GM04504 (cell line): ENCODE data around the gene ARHGEF1.

Experiments used
- DNase-seq: peaks from one replicate; pipeline ENCODE4 v3.0.0-alpha.2; 2012; ENCODE audit warnings: low read depth

ARHGEF1 gene, protein sequence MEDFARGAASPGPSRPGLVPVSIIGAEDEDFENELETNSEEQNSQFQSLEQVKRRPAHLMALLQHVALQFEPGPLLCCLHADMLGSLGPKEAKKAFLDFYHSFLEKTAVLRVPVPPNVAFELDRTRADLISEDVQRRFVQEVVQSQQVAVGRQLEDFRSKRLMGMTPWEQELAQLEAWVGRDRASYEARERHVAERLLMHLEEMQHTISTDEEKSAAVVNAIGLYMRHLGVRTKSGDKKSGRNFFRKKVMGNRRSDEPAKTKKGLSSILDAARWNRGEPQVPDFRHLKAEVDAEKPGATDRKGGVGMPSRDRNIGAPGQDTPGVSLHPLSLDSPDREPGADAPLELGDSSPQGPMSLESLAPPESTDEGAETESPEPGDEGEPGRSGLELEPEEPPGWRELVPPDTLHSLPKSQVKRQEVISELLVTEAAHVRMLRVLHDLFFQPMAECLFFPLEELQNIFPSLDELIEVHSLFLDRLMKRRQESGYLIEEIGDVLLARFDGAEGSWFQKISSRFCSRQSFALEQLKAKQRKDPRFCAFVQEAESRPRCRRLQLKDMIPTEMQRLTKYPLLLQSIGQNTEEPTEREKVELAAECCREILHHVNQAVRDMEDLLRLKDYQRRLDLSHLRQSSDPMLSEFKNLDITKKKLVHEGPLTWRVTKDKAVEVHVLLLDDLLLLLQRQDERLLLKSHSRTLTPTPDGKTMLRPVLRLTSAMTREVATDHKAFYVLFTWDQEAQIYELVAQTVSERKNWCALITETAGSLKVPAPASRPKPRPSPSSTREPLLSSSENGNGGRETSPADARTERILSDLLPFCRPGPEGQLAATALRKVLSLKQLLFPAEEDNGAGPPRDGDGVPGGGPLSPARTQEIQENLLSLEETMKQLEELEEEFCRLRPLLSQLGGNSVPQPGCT

DNA sequence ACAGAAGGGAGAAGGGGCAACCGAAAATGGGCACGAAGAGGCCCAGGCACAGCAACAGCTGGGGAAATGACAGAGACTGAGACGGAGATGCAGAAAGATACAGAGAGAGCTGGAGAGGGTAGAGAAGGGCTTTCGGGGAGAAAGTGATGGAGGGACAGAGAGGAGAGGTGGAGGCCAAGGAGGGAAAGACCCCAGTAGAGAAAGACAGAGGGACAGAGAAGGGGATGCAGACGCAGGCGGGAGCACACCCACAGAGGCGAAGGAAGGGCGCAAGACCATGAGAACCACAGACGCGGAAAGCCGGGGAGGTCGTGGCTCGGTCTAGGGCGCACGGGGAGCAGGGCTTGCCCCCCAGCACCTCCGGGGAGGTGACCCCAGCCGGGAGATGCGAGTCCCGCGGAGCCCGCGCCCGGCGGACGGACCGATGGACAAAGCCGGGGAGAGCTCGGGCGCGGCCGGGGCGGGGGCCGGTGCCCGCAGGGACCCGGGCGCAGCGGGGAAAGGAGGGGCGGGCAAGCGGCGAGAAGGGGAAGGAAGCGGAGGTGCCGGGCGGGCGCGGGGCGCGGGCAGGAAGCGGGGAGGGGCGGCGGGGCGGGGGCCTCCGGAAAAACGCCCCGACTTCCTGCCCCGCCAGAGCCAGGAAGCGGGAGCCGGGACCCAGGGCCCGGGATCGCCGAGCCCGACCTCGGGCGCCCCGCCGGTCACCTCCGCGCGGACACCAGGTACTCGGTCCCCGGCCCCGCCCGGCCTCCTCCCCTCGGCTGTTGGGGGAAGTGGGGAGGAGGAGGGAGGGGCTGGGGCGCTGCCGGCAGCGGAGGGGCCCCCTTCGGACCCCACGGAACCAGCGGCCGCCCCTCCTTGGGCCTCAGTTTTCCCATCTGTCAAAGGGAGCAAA, at the start of gene ARHGEF1:
TSS of gene ARHGEF1 (plus strand) at position 617 of the 895 bp plus-strand sequence. CDS start 4,899 bp downstream, outside the sequence.
- no peak for DNase-seq

DNA sequence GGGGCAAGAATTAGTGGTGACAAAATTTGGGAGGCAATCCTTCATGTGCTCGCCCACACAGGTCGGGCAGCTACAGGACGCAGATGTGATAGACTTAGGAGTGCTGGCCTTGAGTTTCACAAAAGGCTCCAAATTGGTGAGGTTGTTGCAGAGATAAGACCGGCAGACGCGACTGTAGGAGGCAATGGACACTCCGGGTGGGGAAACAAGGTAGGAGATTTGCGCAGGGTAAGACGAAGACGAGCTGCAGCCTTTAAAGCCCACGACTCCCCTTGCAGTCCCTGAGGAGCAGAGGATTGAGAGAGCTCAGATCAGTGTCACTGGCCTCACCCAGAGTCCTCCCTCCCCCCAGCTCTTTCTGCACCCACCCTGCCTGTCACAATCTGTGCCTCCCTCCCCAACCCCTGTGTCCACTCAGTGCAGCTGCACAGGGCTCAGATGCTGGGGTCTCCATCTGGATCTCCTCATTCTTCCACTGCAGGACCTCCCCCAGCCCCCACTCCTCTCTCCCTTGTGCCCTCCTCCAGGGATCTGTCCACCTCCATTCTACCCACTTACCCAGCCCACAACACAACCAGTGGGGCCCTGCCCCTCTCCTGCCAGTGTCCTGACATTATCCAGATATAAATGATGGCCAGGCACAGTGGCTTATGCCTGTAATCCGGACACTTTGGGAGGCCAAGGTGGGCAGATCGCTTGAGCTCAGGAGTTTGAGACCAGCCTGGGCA, 44.8 kb upstream of the ARHGEF1 start:
- DNase-seq, result no peak

DNA sequence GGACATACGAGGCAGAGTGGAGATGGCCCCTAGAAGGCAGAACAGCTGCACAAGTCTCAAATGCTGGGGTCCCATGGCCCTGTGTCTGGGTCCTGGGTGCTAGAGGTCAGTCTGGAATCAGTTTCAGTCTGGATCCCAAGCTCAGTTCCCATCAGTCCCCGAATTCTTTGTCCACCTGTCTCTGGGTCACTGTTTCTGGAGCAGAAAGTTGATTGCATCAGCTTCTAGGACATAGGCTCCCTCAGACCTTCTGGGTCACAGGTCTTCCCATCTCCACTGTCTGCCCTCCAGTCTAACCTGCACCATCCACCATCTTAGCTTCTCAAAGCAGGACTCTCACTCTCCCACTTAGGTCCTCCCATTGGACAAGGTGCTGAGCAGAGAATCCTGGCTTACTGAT, 43.8 kb upstream of the ARHGEF1 start:
- no peak for DNase-seq

GRCh38 chr19:41843371-41843770, 39.6 kb upstream of the ARHGEF1 start:
- DNase-seq, result no peak

- no peak for DNase-seq
Measured at GRCh38 chr19:41844601-41845000, 38.4 kb upstream of the ARHGEF1 start, which contains the start of gene LYPD4. TSS of gene LYPD4 (minus strand) at chr19:41844683. CDS start at chr19:41839285, 5,398 bp downstream.

GRCh38 chr19:41845001-41845050, 38.2 kb upstream of the ARHGEF1 start, which contains the start of gene DMRTC2:
TSS of gene DMRTC2 (plus strand) at chr19:41845042. CDS start at chr19:41847429, 2,387 bp downstream.
- no peak for DNase-seq

- DNase-seq, result no peak
Measured at GRCh38 chr19:41845051-41845590, 37.9 kb upstream of the ARHGEF1 start.

DNA sequence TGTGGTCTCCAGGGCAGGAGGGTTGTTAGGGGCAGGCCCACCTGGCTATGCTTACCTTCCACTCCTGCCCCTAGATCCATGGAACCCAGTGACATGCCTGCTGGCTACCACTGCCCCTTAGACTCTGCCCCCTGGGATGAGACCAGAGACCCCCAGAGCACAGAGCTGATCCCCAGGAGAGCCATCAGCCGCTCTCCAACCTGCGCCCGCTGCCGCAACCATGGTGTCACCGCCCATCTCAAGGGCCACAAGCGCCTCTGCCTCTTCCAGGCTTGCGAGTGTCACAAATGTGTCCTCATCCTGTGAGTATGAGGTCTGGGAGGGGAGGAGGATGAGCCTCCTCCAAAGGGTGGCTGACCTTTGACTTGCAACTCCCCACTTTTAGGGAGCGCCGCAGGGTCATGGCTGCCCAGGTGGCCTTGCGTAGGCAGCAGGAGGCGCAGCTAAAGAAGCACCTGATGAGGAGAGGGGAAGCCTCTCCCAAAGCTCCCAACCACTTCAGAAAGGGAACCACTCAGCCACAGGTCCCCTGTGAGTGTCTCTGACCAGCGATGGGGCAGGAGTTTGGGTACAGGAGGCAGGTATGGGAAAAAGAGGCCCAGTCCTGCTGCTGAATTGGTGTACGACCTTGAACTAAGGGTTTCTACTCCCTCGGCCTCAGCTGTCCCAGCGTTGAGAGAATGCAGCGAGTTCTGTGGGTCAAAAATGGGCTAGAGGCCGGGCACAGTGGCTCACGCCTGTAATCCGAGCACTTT, 35.5 kb upstream of the ARHGEF1 start:
- DNase-seq, result no peak

DNA sequence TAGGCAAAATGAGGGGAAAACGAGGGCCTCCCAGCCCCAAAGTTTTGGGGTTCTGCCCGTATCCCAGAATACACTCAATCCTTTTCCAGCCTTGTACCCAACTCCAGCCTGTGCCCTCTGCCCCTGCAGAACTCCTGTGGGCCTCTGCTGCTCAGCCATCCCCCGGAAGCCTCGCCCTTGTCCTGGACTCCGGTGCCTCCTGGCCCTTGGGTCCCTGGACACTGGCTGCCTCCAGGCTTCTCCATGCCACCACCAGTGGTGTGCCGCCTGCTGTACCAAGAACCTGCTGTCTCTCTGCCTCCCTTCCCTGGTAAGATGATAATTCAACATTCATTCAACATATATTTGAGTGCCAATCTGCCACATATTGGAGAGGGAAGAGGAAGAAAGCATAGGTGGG, 34.3 kb upstream of the ARHGEF1 start:
- no peak for DNase-seq

GRCh38 chr19:41849067-41849466, 33.9 kb upstream of the ARHGEF1 start:
- no peak for DNase-seq

DNA sequence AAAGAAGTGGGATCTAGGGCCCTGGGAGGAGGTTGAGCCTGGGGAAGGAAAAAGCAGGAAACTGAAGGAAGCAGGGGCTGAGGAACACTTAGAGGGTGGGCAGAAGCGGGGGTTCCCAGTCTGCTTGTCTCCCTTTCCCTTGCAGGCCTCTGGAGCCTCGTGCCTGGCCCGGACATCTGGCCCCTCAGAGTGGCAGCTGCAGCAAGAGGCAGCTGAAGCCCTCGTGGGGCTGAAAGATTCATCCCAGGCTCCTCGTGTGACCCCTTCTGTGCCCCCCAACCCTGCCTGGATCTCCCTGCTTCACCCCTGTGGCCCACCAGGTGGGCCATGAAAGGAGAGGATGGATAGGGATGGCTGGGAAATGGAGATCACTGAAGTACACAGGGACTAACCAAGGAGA, 32.6 kb upstream of the ARHGEF1 start:
- no peak for DNase-seq

- DNase-seq, result no peak
Measured at GRCh38 chr19:41851456-41851855, 31.5 kb upstream of the ARHGEF1 start.

GRCh38 chr19:41853344-41853743, 29.6 kb upstream of the ARHGEF1 start:
- no peak for DNase-seq

GRCh38 chr19:41853768-41854167, 29.2 kb upstream of the ARHGEF1 start:
- no peak for DNase-seq

DNA sequence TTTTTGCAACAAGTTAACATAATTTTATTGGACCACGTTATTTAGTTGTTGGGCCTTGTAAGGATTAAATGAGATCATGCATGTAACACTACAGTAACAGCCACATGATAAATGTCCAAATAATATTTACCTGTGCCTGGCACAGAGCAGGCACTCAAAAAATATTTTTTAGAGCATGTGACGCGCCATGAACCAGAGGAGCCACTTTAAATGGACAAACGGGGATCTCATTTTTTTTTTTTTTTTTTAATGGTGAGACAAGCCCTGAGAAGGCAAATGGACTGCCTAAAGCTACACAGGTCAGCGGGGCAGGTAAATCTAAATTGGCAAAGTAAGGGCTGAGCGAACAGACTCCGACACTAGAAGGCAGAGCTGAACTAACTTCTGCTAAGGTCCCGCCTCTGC, 23.8 kb upstream of the ARHGEF1 start:
- DNase-seq, result no peak

DNA sequence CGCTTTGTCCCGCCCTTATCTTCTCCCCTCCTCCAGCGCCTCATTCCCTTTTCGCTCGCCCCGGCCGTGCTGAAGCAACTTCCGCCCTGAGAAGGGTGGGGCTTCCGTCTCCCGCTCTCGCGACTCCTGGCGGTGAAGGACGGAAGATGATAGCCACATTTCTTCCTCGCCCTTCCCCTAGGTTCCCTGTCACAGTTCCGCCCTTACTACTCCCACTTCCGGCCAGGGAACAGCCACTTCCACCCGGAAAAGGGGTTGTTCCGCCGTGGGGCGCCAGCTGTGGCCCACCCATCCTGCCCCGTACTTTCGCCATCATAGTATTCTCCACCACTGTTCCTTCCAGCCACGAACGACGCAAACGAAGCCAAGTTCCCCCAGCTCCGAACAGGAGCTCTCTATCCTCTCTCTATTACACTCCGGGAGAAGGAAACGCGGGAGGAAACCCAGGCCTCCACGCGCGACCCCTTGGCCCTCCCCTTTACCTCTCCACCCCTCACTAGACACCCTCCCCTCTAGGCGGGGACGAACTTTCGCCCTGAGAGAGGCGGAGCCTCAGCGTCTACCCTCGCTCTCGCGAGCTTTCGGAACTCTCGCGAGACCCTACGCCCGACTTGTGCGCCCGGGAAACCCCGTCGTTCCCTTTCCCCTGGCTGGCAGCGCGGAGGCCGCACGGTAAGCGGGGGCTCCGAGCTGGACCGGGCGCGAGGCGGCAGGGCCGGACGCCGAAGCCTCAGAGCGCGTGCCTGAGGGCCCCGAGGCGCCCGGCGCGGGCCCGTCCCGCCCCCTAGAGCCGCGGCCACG, 23.2 kb upstream of the ARHGEF1 start, which contains the start of gene RPS19:
TSS of gene RPS19 (plus strand) at position 638 of the 801 bp plus-strand sequence. CDS start 520 bp downstream, outside the sequence.
- peak; percentile 97 for DNase-seq

GRCh38 chr19:41860419-41861115, 22.4 kb upstream of the ARHGEF1 start:
- no peak for DNase-seq

- no peak for DNase-seq
Measured at GRCh38 chr19:41861116-41861768, 21.7 kb upstream of the ARHGEF1 start.

DNA sequence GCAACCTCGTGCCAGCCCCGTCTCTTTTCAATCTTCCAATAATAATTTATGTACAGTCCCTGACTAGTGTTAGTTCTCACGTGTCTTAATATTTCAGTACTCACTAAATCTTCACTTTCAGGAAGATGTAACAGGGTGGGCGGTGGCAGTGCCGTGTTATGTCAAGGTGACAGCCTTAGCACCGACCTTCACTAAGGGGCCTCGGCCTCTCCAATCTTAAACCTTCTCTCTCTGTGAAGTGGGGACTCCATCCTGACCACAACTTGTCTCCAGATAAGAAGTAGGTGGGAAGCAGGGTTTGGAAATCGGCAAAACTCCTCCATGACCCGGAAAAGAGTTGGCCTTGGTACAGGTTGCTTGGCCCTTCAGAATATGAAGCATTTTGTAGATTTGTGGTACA, 21.1 kb upstream of the ARHGEF1 start:
- DNase-seq, result no peak
